ENCODE results near the gene HIVEP3.

DNA sequence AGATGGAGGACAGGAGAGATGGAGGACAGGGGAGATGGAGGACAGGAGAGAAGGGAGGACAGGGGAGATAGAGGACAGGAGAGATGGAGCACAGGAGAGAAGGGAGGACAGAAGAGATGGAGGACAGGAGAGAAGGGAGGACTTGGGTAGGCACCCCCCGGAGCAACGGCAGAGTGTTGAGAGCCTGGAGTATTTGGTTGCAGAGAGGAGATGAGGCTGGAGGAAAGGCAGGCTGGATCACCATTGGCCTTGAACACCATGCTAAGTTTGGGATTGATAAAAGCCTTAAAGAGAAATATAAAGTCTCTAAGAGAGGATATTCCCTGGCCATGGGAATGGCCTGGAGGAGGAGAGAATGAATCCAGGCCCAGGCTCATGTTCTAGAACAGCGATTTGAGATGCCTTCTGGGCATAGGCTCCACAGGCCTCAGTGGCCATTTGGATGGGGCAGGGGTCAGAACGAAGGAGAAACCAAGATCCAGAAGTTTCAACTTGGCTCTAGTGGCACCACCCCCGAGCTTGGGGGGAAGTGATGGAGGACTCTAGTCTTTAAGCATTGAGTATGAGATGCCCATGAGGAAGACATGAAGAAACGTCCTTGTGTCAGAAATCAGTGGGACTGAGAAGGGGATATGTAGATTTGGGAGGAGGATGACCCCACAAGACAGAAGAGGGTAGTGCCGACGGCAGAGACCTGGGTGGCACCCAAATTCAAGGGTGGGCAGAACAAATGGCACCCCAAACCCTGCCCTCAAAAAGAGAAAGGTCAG, 386.3 kb downstream of the HIVEP3 start:
- TF ChIP-seq, protein P1, sequence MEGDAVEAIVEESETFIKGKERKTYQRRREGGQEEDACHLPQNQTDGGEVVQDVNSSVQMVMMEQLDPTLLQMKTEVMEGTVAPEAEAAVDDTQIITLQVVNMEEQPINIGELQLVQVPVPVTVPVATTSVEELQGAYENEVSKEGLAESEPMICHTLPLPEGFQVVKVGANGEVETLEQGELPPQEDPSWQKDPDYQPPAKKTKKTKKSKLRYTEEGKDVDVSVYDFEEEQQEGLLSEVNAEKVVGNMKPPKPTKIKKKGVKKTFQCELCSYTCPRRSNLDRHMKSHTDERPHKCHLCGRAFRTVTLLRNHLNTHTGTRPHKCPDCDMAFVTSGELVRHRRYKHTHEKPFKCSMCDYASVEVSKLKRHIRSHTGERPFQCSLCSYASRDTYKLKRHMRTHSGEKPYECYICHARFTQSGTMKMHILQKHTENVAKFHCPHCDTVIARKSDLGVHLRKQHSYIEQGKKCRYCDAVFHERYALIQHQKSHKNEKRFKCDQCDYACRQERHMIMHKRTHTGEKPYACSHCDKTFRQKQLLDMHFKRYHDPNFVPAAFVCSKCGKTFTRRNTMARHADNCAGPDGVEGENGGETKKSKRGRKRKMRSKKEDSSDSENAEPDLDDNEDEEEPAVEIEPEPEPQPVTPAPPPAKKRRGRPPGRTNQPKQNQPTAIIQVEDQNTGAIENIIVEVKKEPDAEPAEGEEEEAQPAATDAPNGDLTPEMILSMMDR (IDR thresholded peaks at IDR 0.05), result no peak
- TF ChIP-seq POLR2A (IDR thresholded peaks at IDR 0.05), result no peak

Measured in right lobe of liver (tissue), 4 donors.